A673 (cell line): Measurements from ENCODE around the gene SPOCD1. TPM values are rescaled to one million over a fixed set of nuclear protein-coding genes. Genes with fewer than 3 reads are reported as not detected.

Experiments
- Bru-seq: library from RNA; stranded (reverse); fragments of 400-500 nt; gene quantifications from one replicate; lab custom pipeline; 2021; lab: Mats Ljungman, UMichigan
- BruChase-seq, 2 experiments: library from RNA; stranded (reverse); fragments of 400-500 nt; gene quantifications; one replicate each; lab custom pipeline; 2021; lab: Mats Ljungman, UMichigan
- BruUV-seq: library from RNA; stranded (reverse); fragments of 400-500 nt; replicated peaks from 2 replicates; lab custom pipeline; 2021; lab: Mats Ljungman, UMichigan
- CTCF ChIA-PET: fragments of 300-600 bp; sonication (Branson Sonifier 250); formaldehyde crosslinking; loops from one replicate; lab custom pipeline; 2022; ENCODE audit warnings: antibody characterized with exemption; lab: Charles Lee
- POLR2A ChIA-PET: fragments of 300-600 bp; sonication (Branson Sonifier 250); formaldehyde crosslinking; loops from one replicate; lab custom pipeline; 2022; ENCODE audit warnings: antibody characterized with exemption; ENCODE audit not compliant: low non-redundant PET; lab: Charles Lee
- DNase-seq: peaks from one replicate; pipeline ENCODE4 v3.0.0-alpha.2; 2015; ENCODE audit warnings: low spot score
- H3K27ac ChIP-seq: fragments of 200-600 bp; sonication (generic); 2 replicates; pipeline ENCODE4 v1.5.1; 2016; ENCODE audit warnings: mixed run types, low read depth, mild to moderate bottlenecking, mixed read lengths, antibody characterized with exemption, low read length; ENCODE audit not compliant: poor library complexity, severe bottlenecking
- H3K27me3 ChIP-seq: fragments of 200-600 bp; sonication (generic); replicated peaks from 2 replicates; pipeline ENCODE4 v1.6.1; 2017; ENCODE audit warnings: mixed run types, low read depth, mild to moderate bottlenecking, mixed read lengths, antibody characterized with exemption, low read length; ENCODE audit not compliant: insufficient read depth, poor library complexity
- H3K36me3 ChIP-seq: fragments of 200-600 bp; sonication (generic); 2 replicates; pipeline ENCODE4 v1.6.1; 2016; ENCODE audit warnings: mixed run types, mild to moderate bottlenecking, mixed read lengths, antibody characterized with exemption, low read length; ENCODE audit not compliant: insufficient read depth, poor library complexity, severe bottlenecking
- H3K4me1 ChIP-seq: fragments of 200-600 bp; sonication (generic); 2 replicates; pipeline ENCODE4 v1.6.1; 2017; ENCODE audit warnings: mixed run types, mild to moderate bottlenecking, mixed read lengths, antibody characterized with exemption, low read length; ENCODE audit not compliant: insufficient read depth, poor library complexity, severe bottlenecking
- H3K4me3 ChIP-seq: fragments of 200-600 bp; sonication (generic); 2 replicates; pipeline ENCODE4 v1.5.1; 2016; ENCODE audit warnings: low read depth, mixed run types, mild to moderate bottlenecking, mixed read lengths, low read length; ENCODE audit not compliant: poor library complexity, severe bottlenecking
- H3K9me3 ChIP-seq: fragments of 200-600 bp; sonication (generic); 2 replicates; pipeline ENCODE4 v1.6.1; 2016; ENCODE audit warnings: mixed run types, low read depth, mild to moderate bottlenecking, mixed read lengths, antibody characterized with exemption, low read length; ENCODE audit not compliant: poor library complexity, severe bottlenecking
- CTCF ChIP-seq: fragments of 300-800, 200-600 bp; sonication (generic); conservative IDR thresholded peaks from 2 replicates; pipeline ENCODE4 v1.5.1; 2017; ENCODE audit warnings: low read depth, mild to moderate bottlenecking, antibody characterized with exemption, low read length, moderate library complexity, mixed read lengths
- EZH2 ChIP-seq: fragments of 200-600 bp; sonication (generic); IDR thresholded peaks from 2 replicates; pipeline ENCODE4 v1.6.1; 2017; ENCODE audit warnings: borderline replicate concordance, low read depth, mild to moderate bottlenecking, mixed read lengths, antibody characterized with exemption, low read length; ENCODE audit not compliant: poor library complexity, severe bottlenecking
- intact Hi-C: fragments of 100-400 bp; cut with micrococcal nuclease; formaldehyde crosslinking; loops from one replicate; pipeline ENCODE4 v1.10.0; 2022; ENCODE audit not compliant: unreplicated experiment
- long read RNA-seq: library from polyadenylated mRNA; stranded (forward); transcript quantifications from one replicate; pipeline ENCODE4 v2.0.0, GENCODE V29; 2022
- total RNA-seq: library from RNA; stranded (reverse); gene quantifications from 2 replicates; pipeline ENCODE4 v1.2.3, GENCODE V29; 2021

Gene SPOCD1
- 0.58 and 0.85 TPM in 2 replicates for total RNA-seq
- percentile 19 among the genes with signal in this experiment for Bru-seq, nascent RNA
- percentile 16 among the genes with signal in this experiment for BruChase-seq, experiment 1, labeled RNA remaining after a 2-hour chase
- percentile 25 among the genes with signal in this experiment for BruChase-seq, experiment 2, labeled RNA remaining after a 6-hour chase
- long read RNA-seq, partial matches to known transcripts: 2 of 2 reads
- long read RNA-seq, other reads (novel, unspliced or antisense): 0 of 2 reads

- no peaks in the 10 kb centered on the region for H3K9me3 ChIP-seq
- CTCF ChIA-PET: interaction anchor here (0.7 to 2.1 kb wide), 3 partner anchors 16 to 162 kb away, joined by 3 to 10 read pairs (median 4); no protein-coding TSS in a partner anchor
- no peak within 1 kb of the TSS for H3K4me3 ChIP-seq
- H3K27ac ChIP-seq: no peak within 1 kb of the TSS
- peak; percentile 95 for TF ChIP-seq CTCF
- TF ChIP-seq EZH2: no peak
- H3K4me1 ChIP-seq: no peaks in the 10 kb centered on the region
- POLR2A ChIA-PET: no interaction called here
- intact Hi-C loops: loop anchor here (5.0 kb wide), 1 partner anchor 146 kb away; no protein-coding TSS in a partner anchor
- no TSS peak for BruUV-seq
- peak; percentile 89 for DNase-seq
- H3K27me3 ChIP-seq: no peaks in the 10 kb centered on the region
- H3K36me3 ChIP-seq: no peaks in the 10 kb centered on the region
Measured at GRCh38 chr1:31815752-31816500, at the start of gene SPOCD1. Gene SPOCD1, minus strand, starts transcription at chr1:31816022. Its CDS starts 689 bp downstream, at chr1:31815333.

GRCh38 chr1:31862071-31862470 lies 46.2 kb upstream of the SPOCD1 start:
- H3K27me3 ChIP-seq: no peaks in the 10 kb centered on the region
- H3K4me1 ChIP-seq: no peaks in the 10 kb centered on the region
- DNase-seq: no peak
- intact Hi-C loops: no loop called here
- no peak overlapping the region for H3K4me3 ChIP-seq
- POLR2A ChIA-PET: no interaction called here
- no peak for TF ChIP-seq EZH2
- H3K36me3 ChIP-seq: no peaks in the 10 kb centered on the region
- no TSS peak for BruUV-seq
- no peak overlapping the region for H3K27ac ChIP-seq
- CTCF ChIA-PET: no interaction called here
- no peaks in the 10 kb centered on the region for H3K9me3 ChIP-seq

- ChIA-PET CTCF (interaction anchor here (0.7 kb wide), 1 partner anchor 103 kb away, joined by 4 read pairs; no protein-coding TSS in a partner anchor), POLR2A (no interaction called here)
- no peak for DNase-seq
- BruUV-seq: no TSS peak
- no peaks in the 10 kb centered on the region for H3K27me3 ChIP-seq
- H3K36me3 ChIP-seq: no peaks in the 10 kb centered on the region
- H3K4me3 ChIP-seq: no peak overlapping the region
- no peaks in the 10 kb centered on the region for H3K9me3 ChIP-seq
- H3K4me1 ChIP-seq: no peaks in the 10 kb centered on the region
- intact Hi-C loops: no loop called here
- TF ChIP-seq EZH2 (no peak), CTCF (no peak)
- no peak overlapping the region for H3K27ac ChIP-seq
Measured at GRCh38 chr1:31861346-31861745, 45.5 kb upstream of the SPOCD1 start.
